ENCODE results near the gene HOXA4. TPM values are rescaled to one million over a fixed set of nuclear protein-coding genes. Genes with fewer than 3 reads are reported as not detected.

The HOXA4 gene
- total RNA-seq, 1 experiment from 2014 or later = 2.0 TPM

- ATAC-seq = peak; percentile 15
- peaks cover 26 to 77% of the 10 kb centered on the region in 2 experiments for H3K4me1 ChIP-seq (ENCODE audit: control insufficient read depth in 1 of 2, insufficient read depth in 2 of 2, low read length in 2 of 2)
- DNase-seq (ENCODE audit: low read depth, low spot score) = no peak
These were observed 21.6 kb upstream of the HOXA4 start, which contains the start of gene HOXA3 for GRCh38 chr7:27151931-27152815. HOXA3 (minus strand) TSS chr7:27152583; CDS start chr7:27110640, 41,943 bp downstream.

GRCh38 chr7:27151341-27151930 lies 20.9 kb upstream of the HOXA4 start:
- ChIA-PET RAD21 (ENCODE audit: low non-redundant PET in 1 of 2, low total read pairs in 2 of 2, uncharacterized antibody in 2 of 2, unreplicated experiment in 2 of 2) (interaction anchor here in 1 of 2 experiments (1.2 kb wide), 1 partner anchor 9 kb away, joined by 3 read pairs; no protein-coding TSS in a partner anchor), CTCF (interaction anchor here (1.1 to 3.7 kb wide), 7 partner anchors 10 to 470 kb away, joined by 3 to 27 read pairs (median 5); no protein-coding TSS in a partner anchor), POLR2A (interaction anchor here (1.1 to 2.5 kb wide), 4 partner anchors 10 to 471 kb away, joined by 3 to 8 read pairs (median 5); no protein-coding TSS in a partner anchor)
- ATAC-seq (no peak), DNase-seq (ENCODE audit: low read depth, low spot score) (no peak)
- H3K9ac ChIP-seq (ENCODE audit: low read length) = peak overlapping the region; percentile 74
- no peaks in the 10 kb centered on the region for H3K9me3 ChIP-seq (ENCODE audit: control insufficient read depth in 1 of 2, insufficient read depth in 1 of 2, low read depth in 1 of 2, low read length in 2 of 2)
- intact Hi-C loops (cut with micrococcal nuclease) = loop anchor here (5.0 kb wide), 1 partner anchor 299 kb away; no protein-coding TSS in a partner anchor
- no peaks in the 10 kb centered on the region for H4K20me1 ChIP-seq (ENCODE audit: insufficient read depth)
- H3K27me3 ChIP-seq (ENCODE audit: insufficient read depth, low read length) = no peaks in the 10 kb centered on the region
- H3K9me2 ChIP-seq (ENCODE audit: insufficient read depth) = no peaks in the 10 kb centered on the region
- BruUV-seq (replicated peaks) = no TSS peak
- TF ChIP-seq ZNF274 (IDR thresholded peaks at IDR 0.05; ENCODE audit: low read depth, low read length) = no peak
- peak; percentile 23 for TF ChIP-seq POLR2A (IDR thresholded peaks at IDR 0.05; ENCODE audit: borderline replicate concordance, extremely low read depth, insufficient read depth, insufficient read length)
- no peak for TF ChIP-seq REST (IDR thresholded peaks at IDR 0.05; ENCODE audit: low read depth)
- peaks cover 57% of the 10 kb centered on the region for H3K79me2 ChIP-seq (ENCODE audit: insufficient read depth, low read length)
- H3K4me2 ChIP-seq (ENCODE audit: low read length) = peak overlapping the region; percentile 95
- no peaks in the 10 kb centered on the region for H3K36me3 ChIP-seq (ENCODE audit: control insufficient read depth in 1 of 2, insufficient read depth in 2 of 2, low read length in 2 of 2)
- peak overlapping the region; percentile 60 to 71 for H3K4me3 ChIP-seq (replicated peaks in 1 of 2; ENCODE audit: low read depth in 1 of 2, low read length in 2 of 2)
- H3K27ac ChIP-seq (ENCODE audit: low read depth, low read length) = peak overlapping the region; percentile 82
- peaks cover 30 to 70% of the 10 kb centered on the region in 2 experiments for H3K4me1 ChIP-seq (ENCODE audit: control insufficient read depth in 1 of 2, insufficient read depth in 2 of 2, low read length in 2 of 2)
- peak overlapping the region; percentile 63 for H2AFZ ChIP-seq (ENCODE audit: low read depth, low read length, poor library complexity, severe bottlenecking)

More at GRCh38 chr7:27151931-27152815, 21.6 kb upstream of the HOXA4 start, which contains the start of gene HOXA3:
- Histone ChIP-seq H3K9me2 (ENCODE audit: insufficient read depth) (no peaks in the 10 kb centered on the region), H3K9ac (ENCODE audit: low read length) (peak within 1 kb of the TSS; percentile 74), H4K20me1 (ENCODE audit: insufficient read depth) (no peaks in the 10 kb centered on the region), H3K27ac (ENCODE audit: low read depth, low read length) (peak within 1 kb of the TSS; percentile 82), H3K4me2 (ENCODE audit: low read length) (peak within 1 kb of the TSS; percentile 95), H3K79me2 (ENCODE audit: insufficient read depth, low read length) (peaks cover 55% of the 10 kb centered on the region), H3K9me3 (ENCODE audit: control insufficient read depth in 1 of 2, insufficient read depth in 1 of 2, low read depth in 1 of 2, low read length in 2 of 2) (no peaks in the 10 kb centered on the region), H3K4me3 (replicated peaks in 1 of 2; ENCODE audit: low read depth in 1 of 2, low read length in 2 of 2) (peak within 1 kb of the TSS; percentile 60 to 71), H2AFZ (ENCODE audit: low read depth, low read length, poor library complexity, severe bottlenecking) (peak within 1 kb of the TSS; percentile 76), H3K27me3 (ENCODE audit: insufficient read depth, low read length) (no peaks in the 10 kb centered on the region), H3K36me3 (ENCODE audit: control insufficient read depth in 1 of 2, insufficient read depth in 2 of 2, low read length in 2 of 2) (no peaks in the 10 kb centered on the region)
- ChIA-PET POLR2A (interaction anchor here (1.5 to 2.5 kb wide), 2 partner anchors 10 to 470 kb away, joined by 4 to 8 read pairs; no protein-coding TSS in a partner anchor), RAD21 (ENCODE audit: low non-redundant PET in 1 of 2, low total read pairs in 2 of 2, uncharacterized antibody in 2 of 2, unreplicated experiment in 2 of 2) (interaction anchor here in 1 of 2 experiments (0.5 kb wide), 1 partner anchor 105 kb away, joined by 5 read pairs; no protein-coding TSS in a partner anchor), CTCF (interaction anchor here (1.1 to 3.7 kb wide), 3 partner anchors 9 to 11 kb away, joined by 4 to 27 read pairs (median 6); no protein-coding TSS in a partner anchor)
- BruUV-seq (replicated peaks) = no TSS peak
- TF ChIP-seq POLR2AphosphoS5 (IDR thresholded peaks at IDR 0.05; ENCODE audit: low read depth, low read length) (peak; percentile 36), FOSL1 (IDR thresholded peaks at IDR 0.05; ENCODE audit: low read depth) (no peak)
- intact Hi-C loops (cut with micrococcal nuclease) = loop anchor here (5.0 kb wide), 1 partner anchor 300 kb away; no protein-coding TSS in a partner anchor
